Esophagus muscularis mucosa (tissue), 3 donors: Measurements from ENCODE around the gene MAP7D1.

Source experiments
- CTCF ChIP-seq, 3 experiments: fragments of 200-600 bp in 2 of 3; fragments of 450-650 bp in 1 of 3; sonication (generic) in 2 of 3; IDR thresholded peaks; one replicate each; pipeline ENCODE4 v1.5.1; 2017 to 2019; ENCODE audit warnings: antibody characterized with exemption in 3 of 3, mild to moderate bottlenecking in 2 of 3, moderate library complexity in 1 of 3
- POLR2AphosphoS5 ChIP-seq, 2 donors: sonication (generic); formaldehyde crosslinking; IDR thresholded peaks; one replicate each; pipeline ENCODE4 v1.6.1; 2017; ENCODE audit warnings: antibody characterized with exemption in 2 of 2

GRCh38 chr1:36162680-36163239, 6.8 kb downstream of the MAP7D1 start:
- TF ChIP-seq CTCF (IDR thresholded peaks at IDR 0.05): no peak
- no peak for TF ChIP-seq POLR2AphosphoS5 (IDR thresholded peaks at IDR 0.05)
